ENCODE measurements around the gene FAM78A.

FAM78A gene

DNA sequence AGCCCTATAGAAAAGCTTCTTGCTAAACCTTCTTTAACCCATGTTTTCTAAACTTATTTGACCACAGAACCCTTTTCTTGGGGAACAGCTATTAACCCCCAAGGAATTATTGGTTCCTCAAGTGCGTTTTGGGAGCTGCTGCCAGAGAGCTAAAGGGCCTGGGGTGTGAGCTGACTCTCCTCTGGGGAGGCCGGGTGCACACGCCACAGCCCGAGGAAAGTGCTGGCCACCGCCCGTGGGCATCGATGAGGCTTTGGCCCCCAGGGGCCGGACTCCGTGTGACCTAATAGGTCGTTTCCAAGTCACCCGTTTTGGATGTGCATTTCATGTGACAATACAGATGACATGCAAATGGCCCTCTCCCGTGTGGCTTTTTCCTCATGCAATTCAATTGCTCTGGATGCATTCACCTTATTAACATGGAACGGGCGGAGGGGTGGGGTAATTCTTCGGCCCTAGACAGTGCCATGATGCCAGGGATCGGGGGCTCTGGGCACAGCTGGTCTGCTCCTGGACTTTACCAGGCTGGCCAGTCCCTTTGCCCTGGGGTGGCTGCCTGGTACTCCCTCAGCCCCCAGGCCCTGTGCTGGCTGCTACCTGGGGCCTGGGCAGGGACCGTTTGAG lies 32.7 kb upstream of the FAM78A start:
- H3K4me3 ChIP-seq (ENCODE audit: low read depth, low read length): no peak overlapping the region
- no peaks in the 10 kb centered on the region for H3K27me3 ChIP-seq (replicated peaks)
- DNase-seq: no peak
- TF ChIP-seq, protein P1, sequence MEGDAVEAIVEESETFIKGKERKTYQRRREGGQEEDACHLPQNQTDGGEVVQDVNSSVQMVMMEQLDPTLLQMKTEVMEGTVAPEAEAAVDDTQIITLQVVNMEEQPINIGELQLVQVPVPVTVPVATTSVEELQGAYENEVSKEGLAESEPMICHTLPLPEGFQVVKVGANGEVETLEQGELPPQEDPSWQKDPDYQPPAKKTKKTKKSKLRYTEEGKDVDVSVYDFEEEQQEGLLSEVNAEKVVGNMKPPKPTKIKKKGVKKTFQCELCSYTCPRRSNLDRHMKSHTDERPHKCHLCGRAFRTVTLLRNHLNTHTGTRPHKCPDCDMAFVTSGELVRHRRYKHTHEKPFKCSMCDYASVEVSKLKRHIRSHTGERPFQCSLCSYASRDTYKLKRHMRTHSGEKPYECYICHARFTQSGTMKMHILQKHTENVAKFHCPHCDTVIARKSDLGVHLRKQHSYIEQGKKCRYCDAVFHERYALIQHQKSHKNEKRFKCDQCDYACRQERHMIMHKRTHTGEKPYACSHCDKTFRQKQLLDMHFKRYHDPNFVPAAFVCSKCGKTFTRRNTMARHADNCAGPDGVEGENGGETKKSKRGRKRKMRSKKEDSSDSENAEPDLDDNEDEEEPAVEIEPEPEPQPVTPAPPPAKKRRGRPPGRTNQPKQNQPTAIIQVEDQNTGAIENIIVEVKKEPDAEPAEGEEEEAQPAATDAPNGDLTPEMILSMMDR (IDR thresholded peaks at IDR 0.05; ENCODE audit: low read depth, low read length, missing control alignments): no peak
- in situ Hi-C loops (cut with HindIII; ENCODE audit: low pct_ligation_motif_present, low sequenced_read_pairs): no loop called here
- no peaks in the 10 kb centered on the region for H3K36me3 ChIP-seq (replicated peaks)
- H3K27ac ChIP-seq: no peak overlapping the region

DNA sequence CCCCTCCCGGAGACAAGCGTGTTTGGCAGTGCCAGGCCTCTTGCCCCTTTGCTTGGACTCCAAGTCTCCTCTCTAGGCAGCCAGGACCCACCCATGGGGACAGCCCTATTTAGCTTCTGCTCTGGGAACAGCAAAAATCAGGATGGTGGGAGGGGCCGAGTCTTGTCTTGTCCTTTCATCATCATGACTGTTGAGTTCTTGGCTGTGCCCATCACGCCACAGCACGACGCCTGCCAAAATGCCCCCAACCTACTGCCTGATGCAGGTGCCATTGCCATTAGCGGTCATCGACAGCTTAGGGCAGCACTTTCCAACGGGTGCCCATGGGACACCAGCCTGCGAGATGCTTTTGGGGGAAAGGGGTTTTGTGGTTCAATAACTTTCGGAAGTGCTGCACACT lies 32.1 kb upstream of the FAM78A start:
- TF ChIP-seq, protein P1 (IDR thresholded peaks at IDR 0.05; ENCODE audit: low read depth, low read length, missing control alignments): no peak
- no peak for DNase-seq
- Histone ChIP-seq H3K27me3 (replicated peaks) (no peaks in the 10 kb centered on the region), H3K4me3 (ENCODE audit: low read depth, low read length) (no peak overlapping the region), H3K36me3 (replicated peaks) (no peaks in the 10 kb centered on the region), H3K27ac (no peak overlapping the region)
- in situ Hi-C loops (cut with HindIII; ENCODE audit: low pct_ligation_motif_present, low sequenced_read_pairs): no loop called here

DNA sequence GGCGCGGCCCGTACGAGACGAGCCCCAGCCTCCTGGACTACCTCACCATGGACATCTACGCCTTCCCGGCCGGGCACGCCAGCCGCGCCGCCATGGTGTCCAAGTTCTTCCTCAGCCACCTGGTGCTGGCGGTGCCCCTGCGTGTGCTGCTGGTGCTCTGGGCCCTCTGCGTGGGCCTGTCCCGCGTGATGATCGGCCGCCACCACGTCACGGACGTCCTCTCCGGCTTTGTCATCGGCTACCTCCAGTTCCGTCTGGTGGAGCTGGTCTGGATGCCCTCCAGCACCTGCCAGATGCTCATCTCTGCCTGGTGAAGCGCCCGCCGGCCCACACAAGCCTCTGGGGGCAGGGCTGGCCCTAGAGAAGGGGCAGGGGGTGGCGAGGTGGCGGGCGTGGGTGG lies 31.7 kb upstream of the FAM78A start:
- in situ Hi-C loops (cut with HindIII; ENCODE audit: low pct_ligation_motif_present, low sequenced_read_pairs): no loop called here
- no peak for DNase-seq
- Histone ChIP-seq H3K27me3 (replicated peaks) (no peaks in the 10 kb centered on the region), H3K36me3 (replicated peaks) (no peaks in the 10 kb centered on the region), H3K4me3 (ENCODE audit: low read depth, low read length) (no peak overlapping the region), H3K27ac (no peak overlapping the region)
- TF ChIP-seq, protein P1 (IDR thresholded peaks at IDR 0.05; ENCODE audit: low read depth, low read length, missing control alignments): no peak

DNA sequence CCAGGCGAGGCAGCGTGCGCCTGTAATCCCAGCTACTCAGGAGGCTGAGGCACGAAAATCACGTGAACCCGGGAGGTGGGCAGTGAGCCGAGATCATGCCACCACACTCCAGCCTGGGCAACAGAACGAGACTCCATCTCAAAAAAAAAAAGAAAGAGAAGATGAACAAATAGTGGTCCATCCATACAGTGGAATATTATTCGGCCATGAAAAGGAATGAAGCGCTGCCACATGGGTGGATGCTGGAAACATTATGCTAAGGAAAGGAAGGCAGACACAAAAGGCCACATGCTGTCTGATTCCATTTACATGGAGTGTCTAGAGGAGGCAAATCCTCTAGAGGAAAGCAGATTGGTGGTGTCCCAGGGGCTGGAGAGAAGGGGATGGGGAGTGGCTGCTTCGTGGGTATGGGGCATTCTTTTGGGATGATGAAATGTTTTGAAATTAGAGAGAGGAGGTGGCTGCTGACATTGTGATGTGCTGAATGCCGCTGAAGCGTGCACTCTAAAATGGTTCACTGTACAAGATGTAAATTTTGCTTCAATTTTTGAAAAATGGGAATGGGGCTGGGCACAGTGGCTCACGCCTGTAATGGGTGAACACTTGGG lies 30.2 kb upstream of the FAM78A start:
- DNase-seq: no peak
- Histone ChIP-seq H3K27ac (no peak overlapping the region), H3K27me3 (replicated peaks) (no peaks in the 10 kb centered on the region), H3K36me3 (replicated peaks) (no peaks in the 10 kb centered on the region), H3K4me3 (ENCODE audit: low read depth, low read length) (no peak overlapping the region)
- TF ChIP-seq, protein P1 (IDR thresholded peaks at IDR 0.05; ENCODE audit: low read depth, low read length, missing control alignments): no peak
- in situ Hi-C loops (cut with HindIII; ENCODE audit: low pct_ligation_motif_present, low sequenced_read_pairs): no loop called here

DNA sequence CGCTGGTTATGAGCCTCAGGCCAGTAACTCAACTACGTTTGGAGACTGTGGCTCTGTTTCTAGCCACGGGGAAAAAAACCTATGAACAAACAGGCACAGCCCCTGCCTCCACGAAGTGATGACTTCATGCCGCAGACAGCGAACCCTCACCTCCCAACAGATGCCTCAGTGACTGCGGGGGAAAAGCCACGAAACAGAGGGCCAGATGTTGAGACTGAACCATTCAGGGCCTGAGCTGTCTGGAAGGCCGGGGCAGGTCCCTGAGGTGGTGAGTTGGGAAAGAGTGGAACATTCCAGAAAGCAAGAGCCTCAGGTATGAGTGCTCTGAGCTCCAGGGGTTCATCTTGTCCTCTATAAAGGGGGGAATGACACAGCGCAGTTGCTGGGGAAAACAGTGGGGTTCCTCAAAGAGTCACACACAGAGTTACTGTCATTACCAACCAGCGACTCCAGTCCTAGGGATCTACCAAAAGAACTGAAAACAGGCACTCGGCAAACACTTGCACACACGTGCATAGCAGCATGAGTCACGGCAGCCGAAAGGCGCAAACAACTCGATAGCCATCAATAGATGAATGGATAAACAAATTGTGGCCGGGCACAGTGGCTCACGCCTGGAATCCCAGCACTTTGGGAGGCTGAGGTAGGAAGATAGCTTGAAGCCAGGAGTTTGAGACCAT lies 28.5 kb upstream of the FAM78A start:
- in situ Hi-C loops (cut with HindIII; ENCODE audit: low pct_ligation_motif_present, low sequenced_read_pairs): no loop called here
- H3K4me3 ChIP-seq (ENCODE audit: low read depth, low read length): no peak overlapping the region
- no peak overlapping the region for H3K27ac ChIP-seq
- TF ChIP-seq, protein P1 (IDR thresholded peaks at IDR 0.05; ENCODE audit: low read depth, low read length, missing control alignments): no peak
- DNase-seq: no peak
- H3K27me3 ChIP-seq (replicated peaks): no peaks in the 10 kb centered on the region
- H3K36me3 ChIP-seq (replicated peaks): no peaks in the 10 kb centered on the region
